ENCODE results near the gene CDC5L.
"Not testable (repeated sequence)": the region's sequence is repeated elsewhere in the genome, so short reads cannot be mapped to it uniquely, and the experiment has no call there.

CDC5L gene

DNA sequence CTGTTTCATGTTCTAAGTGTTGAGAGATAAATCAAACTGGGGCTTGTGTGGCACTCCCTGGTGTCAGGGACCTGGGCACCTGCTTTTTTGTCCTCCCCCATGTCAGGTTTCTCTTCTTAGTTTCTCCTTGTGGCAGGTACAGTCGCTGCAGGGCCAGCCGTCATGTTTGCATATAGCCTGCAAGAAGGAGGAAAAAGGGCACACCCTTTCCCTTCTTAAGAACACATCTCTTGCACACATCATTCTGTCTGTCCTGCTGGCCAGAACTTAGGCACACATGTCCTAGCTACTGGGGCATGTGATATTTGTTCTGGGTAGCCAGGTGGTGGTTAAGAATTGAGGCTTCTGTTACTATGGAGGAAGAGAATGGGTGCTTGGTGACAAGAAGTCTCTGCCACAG is 27.9 kb downstream of the CDC5L start:
- no peak for DNase-seq (ENCODE audit: low read depth, low spot score)

DNA sequence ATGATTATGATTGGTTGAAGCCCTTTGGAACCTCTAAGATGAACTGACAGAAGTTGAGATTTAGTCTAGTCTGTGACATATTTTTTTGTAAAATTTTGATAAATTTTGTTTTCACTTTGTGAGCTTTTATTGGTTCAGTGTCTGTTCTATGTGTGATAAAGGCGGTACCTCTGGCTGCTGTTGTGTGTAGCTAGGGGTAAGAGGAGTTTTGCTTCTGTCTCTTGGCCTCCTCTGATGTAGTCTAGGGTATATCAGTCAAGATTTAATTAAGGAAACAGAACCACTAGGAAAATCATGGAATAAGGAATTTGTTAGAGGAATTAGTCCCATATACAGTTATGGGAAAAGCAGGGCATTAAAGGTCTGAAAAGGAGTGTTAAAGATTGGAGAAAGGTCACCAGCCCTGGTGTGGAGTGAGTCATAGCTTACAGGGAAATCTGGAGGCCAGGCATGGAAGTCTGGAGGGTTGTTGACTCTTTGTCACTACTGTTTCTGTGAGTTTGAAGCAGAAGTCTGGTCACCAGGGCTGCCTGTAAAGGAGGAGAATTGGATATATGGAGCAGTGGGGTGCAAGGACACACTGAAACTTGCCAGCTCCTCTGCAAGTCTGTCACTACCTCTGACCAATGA is 28.5 kb downstream of the CDC5L start:
- DNase-seq (ENCODE audit: low read depth, low spot score): no peak

GRCh38 chr6:44422531-44422930 is 35.0 kb downstream of the CDC5L start:
- no peak for DNase-seq (ENCODE audit: low read depth, low spot score)

GRCh38 chr6:44423306-44423705 is 35.8 kb downstream of the CDC5L start:
- no peak for DNase-seq (ENCODE audit: low read depth, low spot score)

DNA sequence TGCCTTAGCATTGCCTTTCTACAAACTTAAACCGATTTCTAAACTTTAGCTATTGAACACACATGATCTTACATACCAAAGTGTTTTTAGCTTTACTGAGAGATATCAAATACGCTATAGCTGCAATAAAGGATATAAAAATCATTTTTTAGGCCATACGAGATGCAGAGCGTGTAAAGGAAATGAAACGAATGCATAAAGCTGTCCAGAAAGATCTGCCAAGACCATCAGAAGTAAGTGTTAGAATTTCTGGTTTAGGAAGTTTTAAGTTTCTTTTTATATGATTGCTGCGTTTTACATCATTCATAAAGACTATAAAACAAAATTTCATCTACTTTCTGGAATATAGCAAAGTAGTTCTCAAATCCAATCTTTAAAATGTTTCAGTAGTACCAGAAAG is 38.4 kb downstream of the CDC5L start:
- DNase-seq (ENCODE audit: low read depth, low spot score): no peak

- no peak for DNase-seq (ENCODE audit: low read depth, low spot score)
Measured at GRCh38 chr6:44428682-44429081, 41.2 kb downstream of the CDC5L start.

GRCh38 chr6:44430326-44430725 is 42.8 kb downstream of the CDC5L start:
- DNase-seq (ENCODE audit: low read depth, low spot score): no peak

DNA sequence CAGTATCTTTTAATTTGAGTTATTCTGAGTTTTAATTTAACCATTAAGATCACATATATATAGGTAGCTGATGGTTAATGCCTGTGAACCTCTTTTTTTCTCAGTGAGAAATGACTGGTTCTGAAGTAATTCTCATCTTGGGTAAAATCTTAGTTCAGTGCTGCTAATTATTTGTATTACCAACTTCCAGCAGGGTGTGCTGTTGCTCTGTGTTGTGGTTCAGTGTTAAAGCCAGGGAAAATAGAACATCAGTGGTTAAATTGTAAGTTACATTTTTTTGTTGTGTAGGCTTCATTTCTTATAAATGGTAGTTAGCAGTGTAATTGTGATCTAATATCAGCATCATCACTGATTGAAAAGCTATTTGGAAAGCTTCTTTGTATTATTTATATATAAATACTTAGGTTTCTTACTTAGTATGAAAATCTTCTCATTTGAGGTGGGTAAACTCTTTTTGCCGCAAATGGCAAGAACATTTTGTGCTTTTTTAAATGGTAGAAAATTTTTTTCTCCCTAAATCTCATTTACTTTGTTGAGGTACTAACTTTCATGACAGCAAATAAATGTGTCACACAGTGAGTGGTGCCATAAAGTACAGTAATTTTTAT is 43.7 kb downstream of the CDC5L start:
- DNase-seq (ENCODE audit: low read depth, low spot score): no peak

DNA sequence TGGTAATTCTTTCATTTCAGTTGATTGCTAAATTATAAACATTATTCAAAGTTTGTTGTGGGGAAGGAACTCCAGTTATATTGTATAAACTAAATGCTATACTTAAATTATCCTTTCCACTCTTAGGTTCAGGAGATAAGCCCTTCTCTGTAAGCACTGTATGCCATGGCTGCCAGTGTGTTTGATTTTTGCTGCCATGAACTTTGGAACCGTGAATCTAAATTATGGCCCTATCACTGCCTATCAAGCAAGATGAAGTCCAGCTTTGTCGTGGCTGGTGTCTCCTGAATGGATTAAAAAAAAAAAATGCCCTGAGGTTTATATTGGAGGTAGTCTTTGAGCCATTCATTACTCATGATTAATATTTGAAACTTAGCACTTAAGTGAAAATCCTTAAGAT is 44.7 kb downstream of the CDC5L start:
- DNase-seq (ENCODE audit: low read depth, low spot score): no peak

- DNase-seq (ENCODE audit: low read depth, low spot score): no peak
Measured at GRCh38 chr6:44432726-44433125, 45.2 kb downstream of the CDC5L start.

DNA sequence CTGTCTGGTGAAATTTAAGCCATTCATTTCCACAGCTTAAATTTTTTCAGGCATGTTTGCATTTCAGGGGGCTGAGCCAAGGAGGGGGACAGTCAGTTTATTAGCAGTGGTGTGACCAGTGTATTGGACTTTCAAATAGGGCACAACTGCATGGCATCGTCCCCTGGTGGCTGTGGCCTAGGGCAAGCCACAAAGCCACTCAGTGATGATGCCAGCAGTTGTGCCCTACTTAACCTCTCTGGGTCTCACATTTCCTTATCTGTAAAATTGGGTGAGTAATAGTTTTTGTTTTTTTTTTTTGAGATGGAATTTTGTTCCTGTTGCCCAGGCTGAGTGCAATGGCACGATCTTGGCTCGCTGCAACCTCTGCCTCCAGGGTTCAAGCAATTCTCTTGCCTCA is 48.0 kb downstream of the CDC5L start:
- no peak for DNase-seq (ENCODE audit: low read depth, low spot score)

DNA sequence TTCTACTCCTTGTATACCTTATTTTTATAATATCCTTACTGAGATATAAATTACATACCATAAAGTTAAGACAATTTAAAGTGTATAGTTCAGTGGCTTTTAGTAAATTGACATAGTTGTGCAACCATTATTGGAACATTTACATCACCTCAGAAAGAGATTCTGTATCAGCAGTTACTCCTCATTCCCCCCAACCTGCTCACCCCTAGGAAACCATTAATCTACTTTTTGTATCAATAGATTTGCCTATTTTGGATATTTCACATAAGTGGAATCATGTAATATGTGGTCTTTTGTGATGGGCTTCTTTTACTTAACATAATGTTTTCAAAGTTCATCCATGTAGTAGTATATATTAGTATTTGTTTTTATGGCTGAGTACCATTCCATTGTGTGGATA is 51.3 kb downstream of the CDC5L start:
- DNase-seq (ENCODE audit: low read depth, low spot score): no peak

GRCh38 chr6:44439270-44440045 is 52.0 kb downstream of the CDC5L start:
- DNase-seq (ENCODE audit: low read depth, low spot score): peak; percentile 31

DNA sequence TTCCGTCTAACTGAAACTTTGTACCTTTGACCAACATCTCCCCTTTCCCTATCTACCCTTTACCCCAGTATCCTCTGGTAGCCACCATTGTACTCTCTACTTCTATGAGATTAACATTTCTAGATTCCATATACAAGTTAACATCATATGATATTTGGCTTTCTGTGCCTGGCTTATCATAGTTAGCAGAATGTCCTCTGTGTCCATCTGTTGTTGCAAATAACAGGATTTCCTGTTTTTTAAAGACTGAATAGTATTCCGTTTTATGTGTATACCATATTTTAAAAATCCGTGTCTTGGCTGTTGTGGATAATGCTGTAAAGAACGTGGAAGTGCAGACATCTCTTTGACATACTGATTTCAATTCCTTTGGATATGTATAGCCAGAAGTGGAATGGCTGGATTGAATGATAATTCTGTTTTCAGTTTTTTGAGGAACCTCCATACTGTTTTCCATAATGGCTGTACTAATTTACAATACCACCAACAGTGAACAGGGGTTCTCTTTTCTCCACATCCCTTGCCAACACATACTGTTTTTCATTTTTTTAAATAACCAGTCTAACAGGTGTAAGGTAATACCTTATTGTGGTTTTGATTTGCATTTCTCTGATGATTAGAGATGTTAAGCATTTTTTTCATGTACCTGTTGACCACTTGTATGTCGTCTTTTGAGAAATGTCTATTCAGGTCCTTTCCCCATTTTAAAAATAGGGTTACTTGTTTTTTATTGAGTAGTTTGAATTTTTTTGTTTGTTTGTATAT is 53.8 kb downstream of the CDC5L start:
- DNase-seq (ENCODE audit: low read depth, low spot score): no peak

DNA sequence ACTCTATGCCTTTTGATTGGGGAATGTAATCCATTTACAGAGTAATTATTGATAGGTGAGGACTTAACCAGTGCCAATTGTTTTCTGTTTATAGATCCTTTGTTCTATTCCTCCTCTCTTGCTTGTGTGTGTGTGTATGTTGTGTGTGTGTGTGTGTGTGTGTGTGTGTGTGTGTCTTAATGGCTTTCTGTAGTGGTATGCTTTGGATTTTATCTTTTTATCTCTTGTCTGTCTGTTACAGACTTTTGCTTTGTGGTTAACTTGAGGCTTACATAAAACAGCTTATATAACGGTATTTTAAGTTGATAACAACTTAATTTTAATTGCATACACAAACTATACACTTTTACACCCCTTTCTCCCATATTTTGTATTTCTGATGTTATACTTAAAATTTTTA is 54.7 kb downstream of the CDC5L start:
- no peak for DNase-seq (ENCODE audit: low read depth, low spot score)

GRCh38 chr6:44442833-44443444 is 55.4 kb downstream of the CDC5L start:
- DNase-seq (ENCODE audit: low read depth, low spot score): no peak

GRCh38 chr6:44444853-44445252 is 57.3 kb downstream of the CDC5L start:
- no peak for DNase-seq (ENCODE audit: low read depth, low spot score)

DNA sequence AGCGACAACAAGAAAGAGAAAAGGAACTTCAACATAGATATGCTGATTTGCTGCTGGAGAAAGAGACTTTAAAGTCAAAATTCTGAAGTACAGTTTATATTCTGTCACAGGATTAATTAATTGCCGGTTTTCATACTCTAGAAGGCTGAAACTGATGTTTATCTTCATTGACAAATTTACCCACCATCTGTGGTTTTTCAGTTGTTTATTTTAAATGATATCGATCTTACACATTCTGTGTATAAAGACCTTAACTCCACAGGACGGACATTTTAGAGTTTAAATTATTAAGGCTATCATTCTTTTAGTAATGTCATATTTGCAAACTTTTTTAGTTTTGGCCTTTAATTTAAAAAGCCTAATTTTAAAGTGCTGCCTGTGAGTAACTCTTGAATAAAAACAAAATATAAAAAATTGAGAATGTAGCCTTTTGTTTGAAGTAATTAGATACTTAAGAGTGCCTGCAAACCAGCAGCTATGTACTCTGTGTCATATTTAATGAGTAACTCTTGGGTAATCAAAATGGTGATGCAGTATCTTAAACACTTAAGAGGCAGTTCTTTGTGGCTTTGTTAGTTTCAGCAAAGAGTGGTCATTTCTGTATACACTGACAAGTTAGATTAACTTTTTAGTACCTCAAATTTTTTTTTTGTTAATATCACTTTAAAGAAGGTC is 59.3 kb downstream of the CDC5L start:
- no peak for DNase-seq (ENCODE audit: low read depth, low spot score)

DNA sequence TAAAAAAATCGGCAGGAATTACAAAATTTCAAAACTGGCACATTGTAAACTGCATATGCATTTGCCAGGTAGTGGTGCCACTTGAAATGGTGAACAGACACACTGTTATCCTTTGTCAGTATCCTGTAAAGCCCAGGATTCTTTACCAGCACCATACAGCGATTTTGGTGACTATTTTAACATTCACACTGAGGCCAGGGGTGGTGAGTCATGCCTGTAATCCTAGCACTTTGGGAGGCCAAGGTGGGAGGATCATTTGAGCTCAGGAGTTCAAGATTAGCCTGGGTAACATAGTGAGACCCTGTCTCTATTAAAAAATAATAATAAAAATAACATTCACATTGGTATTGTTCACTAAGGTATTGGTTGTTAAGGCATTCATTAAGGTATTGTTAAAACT is 61.7 kb downstream of the CDC5L start:
- not testable (repeated sequence) for DNase-seq (ENCODE audit: low read depth, low spot score)

DNA sequence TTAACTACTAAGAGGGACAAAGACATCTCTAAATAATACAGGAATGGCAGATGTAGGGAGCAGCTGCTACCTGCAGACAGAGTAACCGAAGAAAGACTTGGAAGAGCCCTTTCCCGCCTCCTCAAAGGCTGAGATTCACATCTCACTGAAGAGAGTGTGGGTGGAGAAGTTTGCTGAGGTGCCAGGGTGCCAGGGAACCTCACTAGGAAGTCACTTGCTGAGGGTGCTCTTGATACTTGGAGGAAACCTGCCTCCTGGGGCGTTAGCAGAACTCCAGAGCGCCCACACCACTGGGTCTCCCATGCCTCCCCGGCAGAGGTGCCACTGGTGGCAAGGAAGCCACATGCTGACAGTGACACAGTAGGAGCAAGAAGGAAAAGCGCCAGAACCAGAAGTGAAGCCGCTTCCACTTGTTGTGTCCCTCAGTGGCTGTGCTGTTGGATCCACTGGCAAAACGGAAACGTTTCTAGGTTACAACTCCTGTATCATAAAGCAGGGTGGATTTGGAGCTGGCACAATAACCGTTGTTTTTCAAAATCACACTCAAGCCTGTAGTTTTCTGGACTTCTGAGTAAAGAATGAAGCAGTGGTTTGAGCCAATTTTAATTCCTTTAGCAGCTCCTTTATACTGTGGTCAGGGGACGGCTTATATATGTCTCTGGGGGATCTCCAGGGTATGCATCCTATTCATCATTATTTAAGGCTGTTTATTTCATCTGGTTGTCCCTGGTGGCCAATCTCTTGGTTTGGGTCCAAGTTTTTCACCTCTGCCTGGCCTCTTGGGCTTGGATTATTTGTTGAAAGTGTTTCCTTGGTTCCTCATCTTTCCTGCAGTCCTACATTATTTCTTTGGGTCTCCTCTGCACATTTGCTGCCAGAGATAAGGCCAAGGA is 64.5 kb downstream of the CDC5L start:
- no peak for DNase-seq (ENCODE audit: low read depth, low spot score)

Data from brain pericyte (primary cell).